ENCODE results near the gene FXYD4. TPM values are rescaled to one million over a fixed set of nuclear protein-coding genes. Genes with fewer than 3 reads are reported as not detected.

Gene FXYD4
- total RNA-seq, 2 donors from 2014 or later, result 0.97 TPM; not detected in 1

DNA sequence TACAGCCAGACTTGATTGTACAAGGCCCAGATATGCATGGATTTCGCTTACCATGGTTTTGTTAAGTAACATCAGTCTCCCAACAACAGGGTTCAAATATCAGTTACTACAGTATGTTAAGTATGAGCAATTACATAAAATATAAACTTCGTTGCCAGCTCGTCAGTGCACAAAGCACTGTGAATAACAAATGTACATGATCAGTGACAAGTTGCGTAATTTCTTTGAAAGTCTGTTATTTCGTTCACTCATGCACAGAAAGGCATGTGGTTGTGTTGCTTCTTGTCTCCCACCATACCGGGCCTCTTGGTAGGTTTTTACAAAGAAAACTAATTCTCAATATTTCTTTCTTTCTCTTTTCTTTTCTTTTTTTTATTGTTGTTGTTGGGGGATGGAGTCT is 53.0 kb downstream of the FXYD4 start:
- no peak for DNase-seq
- Mint-ChIP-seq H3K27me3 (ENCODE audit: insufficient read depth) (peaks cover 12% of the 10 kb centered on the region), H3K36me3 (ENCODE audit: low read depth) (peaks cover 3% of the 10 kb centered on the region), H3K27ac (no peak overlapping the region), H3K9me3 (peaks cover 16% of the 10 kb centered on the region), H3K4me1 (peaks cover 7% of the 10 kb centered on the region), H3K4me3 (no peak overlapping the region)
- Histone ChIP-seq H3K27ac (ENCODE audit: low read depth, low read length) (no peak overlapping the region), H3K27me3 (ENCODE audit: control insufficient read depth, insufficient read depth, low read length, poor library complexity, severe bottlenecking) (no peaks in the 10 kb centered on the region), H3K4me1 (ENCODE audit: control insufficient read depth, insufficient read depth, low read length) (no peaks in the 10 kb centered on the region), H3K9me3 (ENCODE audit: control insufficient read depth, low read length) (no peaks in the 10 kb centered on the region), H3K9ac (ENCODE audit: extremely low read depth, low read length, poor library complexity, severe bottlenecking) (no peak overlapping the region), H3K4me3 (ENCODE audit: low read length) (no peak overlapping the region), H3K36me3 (ENCODE audit: control insufficient read depth, insufficient read depth, low read length) (no peaks in the 10 kb centered on the region)
- WGBS, 2 experiments (ENCODE audit: insufficient coverage in 1 of 2, insufficient read length in 1 of 2), result 90 to 100% methylated on average over 3 to 6 of the region's 6 CpGs
- TF ChIP-seq, protein P1, sequence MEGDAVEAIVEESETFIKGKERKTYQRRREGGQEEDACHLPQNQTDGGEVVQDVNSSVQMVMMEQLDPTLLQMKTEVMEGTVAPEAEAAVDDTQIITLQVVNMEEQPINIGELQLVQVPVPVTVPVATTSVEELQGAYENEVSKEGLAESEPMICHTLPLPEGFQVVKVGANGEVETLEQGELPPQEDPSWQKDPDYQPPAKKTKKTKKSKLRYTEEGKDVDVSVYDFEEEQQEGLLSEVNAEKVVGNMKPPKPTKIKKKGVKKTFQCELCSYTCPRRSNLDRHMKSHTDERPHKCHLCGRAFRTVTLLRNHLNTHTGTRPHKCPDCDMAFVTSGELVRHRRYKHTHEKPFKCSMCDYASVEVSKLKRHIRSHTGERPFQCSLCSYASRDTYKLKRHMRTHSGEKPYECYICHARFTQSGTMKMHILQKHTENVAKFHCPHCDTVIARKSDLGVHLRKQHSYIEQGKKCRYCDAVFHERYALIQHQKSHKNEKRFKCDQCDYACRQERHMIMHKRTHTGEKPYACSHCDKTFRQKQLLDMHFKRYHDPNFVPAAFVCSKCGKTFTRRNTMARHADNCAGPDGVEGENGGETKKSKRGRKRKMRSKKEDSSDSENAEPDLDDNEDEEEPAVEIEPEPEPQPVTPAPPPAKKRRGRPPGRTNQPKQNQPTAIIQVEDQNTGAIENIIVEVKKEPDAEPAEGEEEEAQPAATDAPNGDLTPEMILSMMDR (conservative IDR thresholded peaks at IDR 0.05), result no peak

Other genes starting within 250 kb of the FXYD4 start
- 1 to 10 TPM; 7.3 to 8.6 TPM for gene CSGALNACT2, start 233.2 kb upstream of the FXYD4 start, total RNA-seq
- gene RASGEF1A, start 104.6 kb upstream of the FXYD4 start, total RNA-seq, result 10 to 100 TPM in 1 of 2 donors, 1 to 10 TPM in 1; 8.1 to 13.4 TPM
- 100 to 1,000 TPM; 283 to 299 TPM for gene HNRNPF, start 37.5 kb downstream of the FXYD4 start, total RNA-seq
- 1 to 10 TPM; 3.8 to 6.6 TPM for gene ZNF487, start 65.5 kb downstream of the FXYD4 start, total RNA-seq
- 1 to 10 TPM; 6.2 TPM for gene ZNF239, start 203.0 kb downstream of the FXYD4 start, total RNA-seq
- 1 to 10 TPM; 3.6 to 4.3 TPM for gene ZNF485, start 234.8 kb downstream of the FXYD4 start, total RNA-seq

Measured in endodermal cell (in vitro differentiated cells).